ENCODE measurements around the gene WIPF1.
"Not testable (repeated sequence)": the region's sequence is repeated elsewhere in the genome, so short reads cannot be mapped to it uniquely, and the experiment has no call there.

The WIPF1 gene

DNA sequence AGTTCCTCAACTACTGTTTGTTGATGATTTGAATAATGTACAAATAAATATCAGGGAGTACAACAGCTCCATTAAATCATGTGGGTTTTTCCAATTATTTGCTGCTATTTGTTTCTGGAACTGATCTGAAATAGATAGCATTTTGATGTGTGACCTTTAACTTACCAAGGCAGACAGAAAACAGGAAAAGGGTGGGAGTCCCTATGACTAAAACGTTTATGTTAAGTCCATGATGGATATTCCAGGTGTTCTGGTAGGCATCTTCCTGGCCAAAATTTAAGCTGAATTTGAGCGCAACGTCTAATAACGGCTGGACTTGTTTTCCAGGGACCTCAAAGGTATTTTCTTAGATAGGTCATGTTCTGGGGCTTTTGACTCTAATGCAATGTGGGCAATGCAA lies 41.6 kb downstream of the WIPF1 start:
- TF ChIP-seq, protein P1, sequence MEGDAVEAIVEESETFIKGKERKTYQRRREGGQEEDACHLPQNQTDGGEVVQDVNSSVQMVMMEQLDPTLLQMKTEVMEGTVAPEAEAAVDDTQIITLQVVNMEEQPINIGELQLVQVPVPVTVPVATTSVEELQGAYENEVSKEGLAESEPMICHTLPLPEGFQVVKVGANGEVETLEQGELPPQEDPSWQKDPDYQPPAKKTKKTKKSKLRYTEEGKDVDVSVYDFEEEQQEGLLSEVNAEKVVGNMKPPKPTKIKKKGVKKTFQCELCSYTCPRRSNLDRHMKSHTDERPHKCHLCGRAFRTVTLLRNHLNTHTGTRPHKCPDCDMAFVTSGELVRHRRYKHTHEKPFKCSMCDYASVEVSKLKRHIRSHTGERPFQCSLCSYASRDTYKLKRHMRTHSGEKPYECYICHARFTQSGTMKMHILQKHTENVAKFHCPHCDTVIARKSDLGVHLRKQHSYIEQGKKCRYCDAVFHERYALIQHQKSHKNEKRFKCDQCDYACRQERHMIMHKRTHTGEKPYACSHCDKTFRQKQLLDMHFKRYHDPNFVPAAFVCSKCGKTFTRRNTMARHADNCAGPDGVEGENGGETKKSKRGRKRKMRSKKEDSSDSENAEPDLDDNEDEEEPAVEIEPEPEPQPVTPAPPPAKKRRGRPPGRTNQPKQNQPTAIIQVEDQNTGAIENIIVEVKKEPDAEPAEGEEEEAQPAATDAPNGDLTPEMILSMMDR (IDR thresholded peaks at IDR 0.05; ENCODE audit: control insufficient read depth, insufficient read depth, low read depth, low read length, missing control alignments), result no peak
- no peak for DNase-seq (ENCODE audit: low read depth)

DNA sequence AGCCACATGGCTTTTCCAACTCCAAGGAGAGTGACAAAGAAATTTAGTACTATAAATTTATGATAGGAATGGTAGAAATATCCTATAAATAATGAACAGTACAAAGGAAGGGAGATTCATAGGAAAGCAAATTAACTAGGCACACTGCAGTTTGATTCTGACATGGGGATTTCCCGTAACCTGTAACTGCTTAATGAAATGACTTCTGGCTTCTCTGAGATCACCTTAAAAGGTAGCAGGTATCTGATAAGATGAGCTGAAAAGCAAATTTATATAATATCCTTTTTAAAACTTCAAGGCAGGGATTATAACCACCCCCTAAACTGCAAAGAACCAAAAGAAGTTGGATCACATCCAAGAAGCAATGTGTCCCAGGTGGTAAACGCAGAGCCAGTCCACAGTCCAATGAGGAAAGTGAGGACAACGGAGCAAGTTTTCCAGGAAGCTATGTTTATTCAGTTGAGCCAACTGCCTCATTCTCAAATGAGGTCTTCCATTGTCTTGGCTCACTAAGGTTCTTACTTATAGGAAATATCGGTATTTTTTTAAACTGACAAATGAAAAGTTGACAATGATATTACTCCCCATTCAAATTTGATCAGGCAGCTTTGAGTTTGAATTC lies 43.0 kb downstream of the WIPF1 start:
- TF ChIP-seq, protein P1 (IDR thresholded peaks at IDR 0.05; ENCODE audit: control insufficient read depth, insufficient read depth, low read depth, low read length, missing control alignments), result no peak
- DNase-seq (ENCODE audit: low read depth), result no peak
- H3K4me3 ChIP-seq (ENCODE audit: control insufficient read depth, low read depth, low read length), result no peak overlapping the region

More for the DNA sequence above, 41.6 kb downstream of the WIPF1 start:
- no peak overlapping the region for H3K4me3 ChIP-seq (ENCODE audit: control insufficient read depth, low read depth, low read length)

DNA sequence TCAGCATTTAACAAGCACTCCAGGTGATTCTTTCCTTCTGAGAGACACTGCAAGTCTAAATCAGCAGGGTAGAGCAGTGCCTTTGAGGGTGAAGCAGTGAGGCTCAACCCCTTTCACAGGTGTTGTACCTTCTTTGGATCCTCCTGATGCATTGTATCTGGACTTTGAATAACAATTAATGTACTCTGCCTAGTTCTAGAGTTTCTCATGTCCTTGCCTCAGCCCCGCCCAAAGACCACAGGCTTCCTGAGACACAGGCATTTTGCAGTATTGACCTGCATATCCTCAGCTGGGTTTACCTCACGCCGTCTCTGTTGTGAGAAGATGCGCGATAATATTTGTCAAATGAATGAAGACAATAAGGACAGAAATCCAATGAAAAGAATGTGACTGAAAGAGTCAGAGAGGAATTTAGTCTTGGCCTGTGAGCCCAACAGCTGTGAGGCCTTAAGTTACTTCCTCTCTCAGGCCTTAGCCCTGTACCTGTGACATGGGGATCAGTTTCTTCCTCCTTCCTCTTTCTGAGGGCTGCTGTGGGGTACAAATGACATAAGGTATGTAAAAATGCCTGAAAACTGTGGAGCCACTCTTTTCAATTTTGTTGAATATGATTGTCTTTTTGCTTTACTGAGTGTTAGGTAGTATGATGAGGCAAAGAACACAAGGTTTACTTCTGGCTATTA lies 43.7 kb downstream of the WIPF1 start:
- H3K4me3 ChIP-seq (ENCODE audit: control insufficient read depth, low read depth, low read length), result no peak overlapping the region
- TF ChIP-seq, protein P1 (IDR thresholded peaks at IDR 0.05; ENCODE audit: control insufficient read depth, insufficient read depth, low read depth, low read length, missing control alignments), result no peak
- no peak for DNase-seq (ENCODE audit: low read depth)

DNA sequence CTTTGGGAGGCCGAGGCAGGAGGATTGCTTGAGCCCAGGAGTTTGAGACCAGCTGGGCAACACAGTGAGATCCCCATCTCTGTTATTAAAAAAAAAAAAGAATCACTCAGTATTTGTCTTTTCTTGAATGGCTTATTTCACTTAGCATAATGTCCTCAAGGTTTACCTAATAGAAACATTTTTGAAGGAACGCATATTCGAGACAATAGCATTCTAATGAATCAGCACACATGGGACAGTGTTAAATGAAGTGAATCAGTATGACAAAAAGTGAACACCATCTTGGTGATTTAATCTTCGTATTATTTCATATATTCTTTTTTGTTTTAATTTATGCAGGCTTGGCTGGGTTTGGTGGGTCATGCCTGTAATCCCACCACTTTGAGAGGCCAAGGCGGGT lies 44.7 kb downstream of the WIPF1 start:
- TF ChIP-seq, protein P1 (IDR thresholded peaks at IDR 0.05; ENCODE audit: control insufficient read depth, insufficient read depth, low read depth, low read length, missing control alignments), result no peak
- no peak overlapping the region for H3K4me3 ChIP-seq (ENCODE audit: control insufficient read depth, low read depth, low read length)
- DNase-seq (ENCODE audit: low read depth), result no peak

DNA sequence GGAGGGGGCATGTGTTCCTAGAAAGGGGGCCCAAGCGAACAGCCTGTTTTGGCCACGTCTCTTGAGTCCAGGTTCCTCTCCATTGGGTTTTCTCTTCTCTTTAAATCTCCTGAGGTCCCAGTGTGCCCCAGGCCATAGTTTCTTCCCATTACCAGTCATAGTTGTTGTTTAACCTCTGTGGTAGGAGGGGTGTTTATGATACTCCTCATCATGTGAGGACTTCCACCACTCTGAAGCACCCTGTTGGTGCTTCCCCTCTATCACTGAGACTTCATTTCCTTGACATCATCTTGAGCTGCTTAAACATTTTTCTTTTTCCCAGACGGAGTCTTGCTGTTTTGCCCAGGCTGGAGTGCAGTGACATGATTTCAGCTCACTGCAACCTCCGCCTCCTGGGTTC lies 45.9 kb downstream of the WIPF1 start:
- no peak overlapping the region for H3K4me3 ChIP-seq (ENCODE audit: control insufficient read depth, low read depth, low read length)
- TF ChIP-seq, protein P1 (IDR thresholded peaks at IDR 0.05; ENCODE audit: control insufficient read depth, insufficient read depth, low read depth, low read length, missing control alignments), result no peak
- DNase-seq (ENCODE audit: low read depth), result no peak

DNA sequence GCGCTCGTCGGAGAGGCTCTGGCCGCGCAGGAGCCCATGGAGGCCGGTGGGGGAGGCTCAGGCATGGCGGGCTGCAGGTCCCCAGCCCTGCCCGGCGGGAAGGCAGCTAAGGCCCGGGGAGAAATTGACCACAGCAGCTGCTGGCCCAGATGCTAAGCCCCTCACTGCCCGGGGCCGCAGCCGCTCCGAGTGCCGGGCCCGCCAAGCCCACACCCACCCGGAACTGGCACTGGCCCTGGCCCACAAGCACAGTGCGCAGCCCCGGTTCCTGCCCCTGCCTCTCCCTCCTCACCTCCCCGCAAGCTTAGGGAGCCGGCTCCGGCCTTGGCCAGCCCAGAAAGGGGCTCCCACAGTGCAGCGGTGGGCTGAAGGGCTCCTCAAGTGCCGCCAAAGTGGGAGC lies 49.0 kb downstream of the WIPF1 start:
- H3K4me3 ChIP-seq (ENCODE audit: control insufficient read depth, low read depth, low read length); DNase-seq (ENCODE audit: low read depth): not testable (repeated sequence)

DNA sequence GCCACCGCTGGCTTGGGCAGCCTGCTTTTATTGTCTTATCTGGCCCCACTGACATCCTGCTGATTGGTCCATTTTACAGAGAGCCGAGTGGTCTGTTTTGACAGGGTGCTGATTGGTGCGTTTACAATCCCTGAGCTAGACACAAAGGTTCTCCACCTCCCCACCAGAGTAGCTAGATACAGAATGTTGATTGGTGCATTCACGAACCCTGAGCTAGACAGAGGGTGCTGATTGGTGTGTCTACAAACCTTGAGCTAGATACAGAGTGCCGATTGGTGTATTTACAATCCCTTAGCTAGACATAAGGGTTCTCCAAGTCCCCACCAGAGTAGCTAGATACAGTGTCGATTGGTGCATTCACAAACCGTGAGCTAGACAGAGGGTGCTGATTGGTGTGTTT lies 49.6 kb downstream of the WIPF1 start:
- not testable (repeated sequence) for DNase-seq (ENCODE audit: low read depth); H3K4me3 ChIP-seq (ENCODE audit: control insufficient read depth, low read depth, low read length)

Data from AG09309 (cell line).